GM11168 (cell line): Measurements from ENCODE around the gene IL1RL1.

Source experiments
- in situ Hi-C: fragments of 300-500 bp; cut with MboI; formaldehyde crosslinking; loops from one replicate; pipeline ENCODE4 v1.12.0; 2022; ENCODE audit warnings: low sequenced_read_pairs; ENCODE audit not compliant: unreplicated experiment

The IL1RL1 gene

DNA sequence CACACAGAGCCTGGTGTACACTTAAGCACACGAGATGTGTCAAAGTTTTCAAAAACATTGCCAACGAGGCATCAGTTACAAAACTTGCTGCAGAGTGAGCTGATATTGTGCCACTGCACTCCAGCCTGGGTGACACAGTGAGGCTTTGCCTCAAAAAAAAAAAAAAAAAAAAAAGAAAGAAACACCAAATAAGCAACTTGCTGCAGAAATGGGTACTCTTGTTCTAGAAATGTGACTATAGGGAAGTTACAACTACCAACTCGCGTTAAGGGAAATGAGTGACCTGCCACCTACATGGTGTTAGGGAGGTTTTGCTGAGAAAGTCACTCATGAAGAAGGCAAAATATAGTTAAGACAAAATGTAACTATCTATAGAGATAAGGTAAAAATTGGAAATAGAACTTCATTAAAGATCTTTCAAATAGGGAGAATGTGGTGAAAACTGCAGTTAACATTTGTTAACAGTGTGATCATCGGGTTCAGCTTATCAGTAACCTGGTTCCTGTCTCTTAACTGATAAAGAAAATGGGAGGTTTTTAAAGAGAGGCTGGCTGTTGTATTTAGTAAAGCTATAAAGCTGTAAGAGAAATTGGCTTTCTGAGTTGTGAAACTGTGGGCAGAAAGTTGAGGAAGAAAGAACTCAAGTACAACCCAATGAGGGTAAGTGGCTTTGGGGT, at the start of gene IL1RL1:
Gene IL1RL1 (plus strand): TSS at position 600 of the 677 bp plus-strand sequence. CDS start 26,702 bp downstream, outside the sequence.
- in situ Hi-C loops = no loop called here

GRCh38 chr2:102262216-102263129, 48.9 kb upstream of the IL1RL1 start:
- in situ Hi-C loops = no loop called here

- in situ Hi-C loops = no loop called here
These were observed 46.4 kb upstream of the IL1RL1 start for GRCh38 chr2:102264952-102265351.

GRCh38 chr2:102266204-102266603, 45.2 kb upstream of the IL1RL1 start:
- in situ Hi-C loops = no loop called here

DNA sequence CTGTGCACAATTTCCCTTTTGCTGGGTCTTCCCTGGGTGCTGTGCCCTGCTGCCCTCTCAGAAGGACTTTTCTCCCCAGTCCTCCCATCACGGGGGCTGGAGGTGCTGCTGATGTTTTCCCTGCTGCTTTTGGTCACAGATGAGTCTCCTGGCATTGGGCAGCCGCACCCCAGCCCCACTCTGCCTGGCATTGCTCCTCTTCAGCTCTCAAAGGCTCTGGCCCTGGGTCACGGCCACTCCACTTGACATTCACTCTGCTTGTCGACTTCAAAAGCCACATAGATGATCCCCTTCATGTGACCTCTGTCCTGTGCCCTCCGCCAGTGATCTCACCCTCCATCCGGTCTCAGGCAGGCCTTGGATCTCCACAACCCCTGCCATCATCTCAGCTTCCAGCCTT, 43.6 kb upstream of the IL1RL1 start:
- in situ Hi-C loops = no loop called here

GRCh38 chr2:102268510-102269199, 42.7 kb upstream of the IL1RL1 start:
- in situ Hi-C loops = no loop called here

GRCh38 chr2:102269200-102269524, 42.2 kb upstream of the IL1RL1 start:
- in situ Hi-C loops = no loop called here

DNA sequence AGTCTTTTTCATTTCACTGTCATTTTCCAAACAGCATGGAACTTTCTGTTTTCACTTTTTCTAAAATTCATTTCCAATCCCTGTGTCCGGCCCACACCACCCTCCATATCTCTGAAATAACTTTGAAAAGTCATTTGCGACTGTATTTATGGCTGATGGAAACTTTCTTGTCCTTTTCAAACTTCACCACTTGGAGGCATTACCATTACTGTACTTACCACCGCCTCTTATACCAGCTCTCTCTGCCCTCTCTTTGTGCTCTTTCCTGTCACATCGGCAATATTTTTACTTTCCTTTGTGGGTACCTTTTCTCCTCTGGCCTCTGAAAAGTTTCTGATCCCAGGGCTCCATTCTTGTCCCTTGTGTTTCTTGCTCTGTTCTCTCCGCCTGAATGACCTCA, 39.5 kb upstream of the IL1RL1 start:
- in situ Hi-C loops = no loop called here

DNA sequence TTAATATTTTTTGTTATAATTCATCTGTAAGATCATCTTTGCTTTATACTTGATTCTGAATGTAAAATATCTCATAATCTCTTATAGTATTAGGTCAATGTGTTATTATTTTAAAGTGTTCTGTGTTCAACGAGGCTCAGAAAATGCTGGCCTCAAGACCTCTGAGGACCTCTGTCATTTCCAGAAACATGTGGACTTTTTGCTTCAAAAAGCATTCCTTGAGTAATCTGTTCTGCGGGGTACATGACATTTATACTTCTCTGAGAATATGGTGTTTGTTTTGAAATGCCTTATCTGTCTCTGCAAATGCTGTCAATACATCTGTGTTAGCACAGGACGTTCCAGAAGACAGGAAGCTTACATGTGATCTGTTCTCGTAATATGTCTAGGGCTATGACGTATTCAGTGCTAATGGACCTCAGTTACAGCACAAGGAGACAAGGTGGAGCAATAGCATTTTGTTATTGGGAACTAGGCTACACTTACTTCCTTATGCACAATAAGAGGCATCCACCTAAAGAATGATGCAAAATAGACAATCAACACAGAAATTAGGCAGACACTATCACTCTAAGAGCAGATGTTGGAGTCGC, 37.6 kb upstream of the IL1RL1 start:
- in situ Hi-C loops = no loop called here

- in situ Hi-C loops = no loop called here
These were observed 34.7 kb upstream of the IL1RL1 start for GRCh38 chr2:102276549-102277201.

DNA sequence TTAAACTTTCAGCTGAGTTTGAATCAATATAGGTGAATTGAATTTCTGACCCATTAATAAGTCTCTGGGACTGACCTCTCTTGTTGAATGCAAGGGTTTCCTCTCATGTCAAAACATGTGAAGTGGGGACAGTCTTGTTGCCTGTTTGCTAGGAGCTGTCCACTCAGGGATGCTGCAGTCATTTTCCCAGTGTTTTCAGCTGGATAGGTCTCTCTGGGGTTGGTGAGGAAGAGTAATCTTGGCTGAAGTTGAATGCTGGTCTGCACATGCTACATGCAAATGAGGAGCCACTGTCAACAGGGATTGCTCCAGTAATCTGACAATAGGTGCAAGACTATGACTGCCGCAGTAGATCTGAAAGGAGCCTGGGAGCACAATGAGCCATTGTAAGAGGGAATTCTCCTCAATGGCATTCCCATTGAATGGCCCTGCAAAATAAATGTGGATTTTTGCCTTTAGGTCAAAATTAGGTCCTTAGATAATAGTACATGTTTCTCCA, 34.1 kb upstream of the IL1RL1 start:
- in situ Hi-C loops = no loop called here

- in situ Hi-C loops = no loop called here
These were observed 32.5 kb upstream of the IL1RL1 start for GRCh38 chr2:102278720-102279390.

GRCh38 chr2:102279391-102279735, 32.0 kb upstream of the IL1RL1 start:
- in situ Hi-C loops = no loop called here

- in situ Hi-C loops = no loop called here
These were observed 28.7 kb upstream of the IL1RL1 start for GRCh38 chr2:102282678-102283091.

GRCh38 chr2:102283996-102284395, 27.4 kb upstream of the IL1RL1 start:
- in situ Hi-C loops = no loop called here

- in situ Hi-C loops = no loop called here
These were observed 26.8 kb upstream of the IL1RL1 start for GRCh38 chr2:102284611-102285010.

DNA sequence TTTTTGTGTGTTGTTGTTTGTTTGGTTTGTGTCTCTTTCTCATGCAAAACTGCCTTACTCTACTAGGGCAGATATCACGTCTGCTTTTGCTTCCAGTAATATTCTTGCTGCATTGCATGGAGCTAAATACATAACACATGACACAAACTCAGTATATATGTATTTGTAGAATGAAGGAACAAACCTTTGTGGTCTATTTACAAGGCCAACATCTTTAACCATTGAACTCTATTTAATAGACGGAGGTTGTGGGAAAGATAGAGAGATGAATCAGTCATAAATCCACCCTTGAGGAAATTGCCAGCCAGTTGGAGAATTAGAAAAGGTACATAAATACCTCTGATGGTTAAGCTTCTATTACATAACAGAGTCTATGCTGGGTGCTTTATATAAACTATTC, 26.0 kb upstream of the IL1RL1 start:
- in situ Hi-C loops = no loop called here

DNA sequence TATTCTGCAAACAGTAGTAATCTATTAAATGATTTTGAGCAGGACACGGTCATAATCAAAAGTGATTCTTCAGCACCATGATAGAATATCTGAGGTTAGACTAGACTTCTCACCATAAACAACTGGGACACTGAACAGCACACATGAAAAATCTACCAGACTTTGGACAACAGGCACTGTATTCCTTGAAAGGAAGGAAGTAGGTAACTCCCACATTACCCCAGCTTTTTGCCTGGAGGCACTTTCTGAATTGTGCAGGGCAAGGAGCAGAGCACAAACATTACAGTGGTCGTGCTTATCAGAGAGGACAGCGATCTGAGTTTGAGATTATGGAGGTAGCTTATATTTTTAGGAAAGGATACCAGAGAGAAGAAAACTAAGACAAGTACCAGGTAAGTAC, 25.3 kb upstream of the IL1RL1 start:
- in situ Hi-C loops = no loop called here

DNA sequence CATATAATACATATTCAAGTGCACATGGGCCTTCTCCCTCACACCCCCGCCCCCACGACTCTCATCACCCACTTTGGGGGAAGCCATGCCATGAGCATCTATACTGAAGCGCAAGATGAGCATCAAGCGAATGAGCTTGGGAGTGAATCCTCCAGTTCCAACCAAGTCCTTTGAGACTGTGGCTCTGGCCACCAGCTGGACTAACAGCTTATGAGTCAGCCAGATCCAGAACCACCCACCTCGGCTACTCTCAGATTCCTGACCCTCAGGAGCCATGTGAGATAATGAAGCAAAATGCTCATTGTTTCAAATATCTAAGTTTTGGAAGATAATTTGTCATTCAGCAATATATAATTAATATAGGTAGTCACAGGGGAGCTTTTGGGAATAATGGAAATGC, 22.2 kb upstream of the IL1RL1 start:
- in situ Hi-C loops = no loop called here

DNA sequence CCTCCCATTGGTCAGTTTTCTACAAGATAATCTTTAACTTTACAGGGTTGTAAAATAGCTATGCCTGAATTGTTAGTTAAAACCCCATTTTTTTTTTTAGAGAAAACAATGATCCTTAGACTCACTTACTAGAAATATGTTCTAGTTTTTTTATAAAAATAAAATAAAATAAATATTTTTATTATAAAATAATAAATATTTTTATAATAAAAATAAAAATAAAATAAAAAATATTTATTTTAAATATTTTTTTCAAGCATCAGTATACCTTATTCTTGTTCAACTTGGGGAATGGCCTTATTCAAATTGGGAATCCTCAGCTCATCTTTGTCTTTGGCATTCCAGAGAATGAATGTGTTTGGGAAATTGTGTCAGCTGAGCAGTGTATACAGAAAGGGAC, 20.8 kb upstream of the IL1RL1 start:
- in situ Hi-C loops = no loop called here
